HK-2 (cell line): ENCODE data around the gene BRSK2.
"Not testable (repeated sequence)": the region's sequence is repeated elsewhere in the genome, so short reads cannot be mapped to it uniquely, and the experiment has no call there.

Experiments
- DNase-seq: peaks from one replicate; pipeline ENCODE4 v3.0.0-alpha.2; 2018; ENCODE audit not compliant: unreplicated experiment

BRSK2 gene

GRCh38 chr11:1354125-1354938 is 35.4 kb upstream of the BRSK2 start:
- no peak for DNase-seq

DNA sequence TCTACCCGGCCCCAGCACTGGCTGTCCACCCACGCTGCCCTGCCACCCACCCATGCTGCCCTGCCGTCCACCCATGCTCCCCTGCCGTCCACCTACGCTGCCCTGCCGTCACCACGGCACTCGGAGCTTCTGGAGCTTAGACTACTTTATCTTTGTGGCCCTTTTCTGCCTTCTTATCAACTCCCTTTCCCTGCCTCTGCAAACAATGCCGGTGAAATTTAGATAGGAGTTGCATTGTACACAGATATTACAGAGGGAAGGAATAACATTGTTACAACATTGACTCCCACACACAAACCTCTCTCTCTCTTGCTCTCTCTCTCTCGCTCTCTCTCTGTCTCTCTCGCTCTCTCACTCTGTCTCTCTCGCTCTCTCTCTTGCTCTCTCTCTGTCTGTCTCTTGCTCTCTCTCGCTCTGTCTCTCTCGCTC is 33.7 kb upstream of the BRSK2 start:
- DNase-seq: no peak

DNA sequence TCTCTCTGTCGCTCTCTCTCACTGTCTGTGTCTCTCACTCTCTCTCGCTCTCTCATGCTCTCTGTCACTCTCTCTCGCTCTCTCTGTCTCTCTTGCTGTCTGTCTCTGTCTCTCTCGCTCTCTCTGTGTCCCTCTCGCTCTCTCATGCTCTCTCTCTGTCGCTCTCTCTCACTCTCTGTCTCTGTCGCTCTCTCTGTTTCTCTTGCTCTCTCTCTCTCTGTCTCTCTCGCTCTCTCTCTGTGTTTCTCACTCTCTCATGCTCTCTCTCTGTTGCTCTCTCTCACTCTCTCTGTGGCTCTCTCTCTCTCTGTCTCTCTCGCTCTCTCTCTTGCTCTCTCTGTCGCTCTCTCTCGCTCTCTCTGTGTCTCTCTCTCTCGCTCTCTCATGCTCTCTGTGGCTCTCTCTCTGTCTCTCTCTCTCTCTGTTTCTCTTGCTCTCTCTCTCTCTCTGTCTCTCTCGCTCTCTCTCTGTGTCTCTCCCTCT is 33.2 kb upstream of the BRSK2 start:
- DNase-seq: no peak

DNA sequence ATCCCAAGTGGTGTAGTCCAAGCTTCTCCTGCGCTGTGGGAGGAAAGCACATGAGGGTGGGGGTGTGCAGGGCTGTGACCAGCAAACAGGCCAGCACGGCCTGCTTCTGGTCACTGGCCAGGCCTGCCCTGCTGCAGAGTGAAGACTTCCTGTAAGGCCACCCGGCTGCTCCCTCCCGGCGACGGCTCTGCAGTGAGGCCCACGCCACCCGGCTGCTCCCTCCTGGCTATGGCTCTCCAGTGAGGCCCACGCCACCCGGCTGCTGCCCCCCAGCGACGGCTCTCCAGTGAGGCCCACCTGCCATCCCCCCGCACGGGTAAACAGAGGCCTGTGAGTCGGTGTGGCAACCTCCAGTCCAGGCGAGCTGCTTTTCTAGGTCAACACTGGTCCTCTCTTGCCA is 31.4 kb upstream of the BRSK2 start:
- DNase-seq: no peak

DNA sequence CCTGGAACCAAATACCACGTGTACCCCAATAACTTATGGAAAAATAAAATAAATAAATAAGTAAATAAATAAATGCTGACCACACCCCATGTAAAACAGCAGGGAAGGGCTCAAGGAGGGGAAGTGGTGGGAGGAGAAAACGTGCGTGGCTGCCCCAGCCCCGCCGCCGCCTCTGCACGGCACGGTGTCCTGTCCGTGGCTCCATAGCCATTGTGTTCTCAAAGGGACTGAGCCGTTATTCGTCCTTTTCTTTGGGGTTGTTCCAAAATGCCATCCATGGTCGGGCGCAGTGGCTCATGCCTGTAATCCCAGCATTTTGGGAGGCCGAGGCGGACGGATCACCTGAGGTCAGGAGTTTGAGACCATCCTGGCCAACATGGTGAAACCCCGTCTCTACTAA is 30.8 kb upstream of the BRSK2 start:
- DNase-seq: not testable (repeated sequence)

DNA sequence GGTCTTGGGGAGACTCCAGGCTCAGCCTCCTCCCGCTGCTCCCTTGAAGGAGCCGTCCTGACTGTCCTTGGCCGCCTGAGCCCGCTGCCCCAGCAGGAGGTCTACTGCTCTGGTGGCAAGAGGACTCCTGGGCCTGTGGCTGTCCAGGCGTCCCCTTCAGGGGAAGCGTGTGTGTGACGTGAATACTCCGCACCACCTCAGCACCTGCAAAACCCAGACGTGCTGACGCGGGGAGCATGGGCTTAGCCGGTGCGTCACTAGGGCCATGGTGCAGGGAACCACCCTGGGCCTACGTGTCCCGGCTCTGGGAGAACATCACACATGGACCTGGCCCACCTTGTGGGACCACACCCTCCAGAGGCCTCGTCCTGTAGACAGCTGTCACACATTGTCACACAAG is 30.2 kb upstream of the BRSK2 start:
- DNase-seq: no peak

- DNase-seq: no peak
Observed at GRCh38 chr11:1360181-1360834, 29.4 kb upstream of the BRSK2 start.

DNA sequence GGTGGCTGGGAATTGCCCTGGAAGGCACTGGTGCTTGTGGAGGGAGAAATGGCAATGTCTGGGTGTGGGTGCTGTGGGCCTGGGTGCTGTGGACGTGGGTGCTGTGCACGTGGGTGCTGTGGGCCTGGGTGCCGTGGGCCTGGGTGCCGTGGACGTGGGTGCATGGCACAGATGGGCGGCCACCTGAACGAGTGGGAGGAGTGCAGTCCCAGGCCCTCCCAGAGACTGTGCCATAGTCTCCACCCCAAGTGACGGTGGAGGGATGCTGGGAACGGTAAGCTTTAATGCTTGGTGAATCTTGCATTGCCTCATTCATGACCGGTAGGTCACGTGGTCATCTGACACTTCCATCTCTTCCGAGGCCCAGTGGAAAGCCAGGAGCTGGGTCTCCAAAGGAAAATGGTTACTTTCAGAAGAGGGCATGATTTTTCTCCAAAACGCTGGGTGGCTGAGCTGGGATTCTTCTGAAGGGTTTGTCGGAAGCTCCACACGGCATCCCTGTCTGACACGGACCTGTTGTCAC is 28.8 kb upstream of the BRSK2 start:
- no peak for DNase-seq

- DNase-seq: no peak
Observed at GRCh38 chr11:1361882-1362281, 27.9 kb upstream of the BRSK2 start.

- DNase-seq: no peak
Observed at GRCh38 chr11:1367721-1368120, 22.0 kb upstream of the BRSK2 start.

DNA sequence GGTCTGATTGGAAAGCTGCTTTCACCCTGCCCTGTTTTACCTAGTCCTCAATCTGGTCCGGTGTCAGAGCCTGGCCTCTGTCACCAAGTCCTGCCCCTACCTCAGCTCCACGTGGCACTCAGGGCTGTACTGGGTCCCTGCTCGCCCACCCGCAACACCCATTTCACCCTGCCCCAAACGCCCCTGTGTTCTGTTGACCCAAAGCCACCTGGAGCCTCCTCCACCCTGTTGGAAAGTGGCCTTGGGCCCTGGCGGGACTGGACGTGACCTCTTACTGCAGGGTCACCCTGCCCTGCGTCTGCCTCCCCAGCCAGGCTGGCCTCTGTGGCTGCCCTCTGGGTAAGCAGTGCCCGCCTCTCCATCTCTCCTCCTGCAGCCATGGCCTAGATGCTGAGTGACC is 21.5 kb upstream of the BRSK2 start:
- no peak for DNase-seq

- DNase-seq: no peak
Observed at GRCh38 chr11:1368966-1369365, 20.8 kb upstream of the BRSK2 start.

DNA sequence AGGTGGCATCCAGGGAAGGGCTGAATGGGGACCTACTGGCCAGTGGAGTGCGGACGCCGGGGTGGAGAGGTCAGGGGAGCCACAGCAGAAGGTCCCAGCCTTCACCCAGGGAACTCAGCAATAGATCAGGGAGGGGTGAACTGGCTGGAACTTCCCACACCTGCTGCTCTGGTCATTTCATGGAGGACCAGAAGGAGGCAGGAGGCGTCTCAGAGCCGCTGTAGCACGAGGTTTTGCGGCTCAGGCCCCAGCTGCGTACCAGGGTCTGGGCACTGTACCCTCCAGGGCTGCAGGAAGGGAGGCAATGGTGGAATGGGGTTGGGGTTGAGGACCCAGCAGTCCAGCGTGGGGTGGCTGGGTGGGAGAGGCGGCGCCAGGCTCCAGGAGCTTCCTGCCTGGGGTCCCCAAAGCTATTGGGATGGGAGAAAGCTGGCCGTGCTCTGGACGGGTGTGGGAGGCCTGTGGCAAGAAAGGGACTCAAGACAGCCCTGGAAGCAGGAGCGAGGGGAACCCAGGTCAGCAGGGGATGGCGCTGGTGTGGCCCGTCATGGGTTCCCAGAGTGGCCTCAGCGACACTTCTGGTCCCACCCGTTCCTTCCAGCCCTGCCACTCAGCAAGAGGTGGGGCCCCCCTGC is 20.2 kb upstream of the BRSK2 start:
- no peak for DNase-seq

DNA sequence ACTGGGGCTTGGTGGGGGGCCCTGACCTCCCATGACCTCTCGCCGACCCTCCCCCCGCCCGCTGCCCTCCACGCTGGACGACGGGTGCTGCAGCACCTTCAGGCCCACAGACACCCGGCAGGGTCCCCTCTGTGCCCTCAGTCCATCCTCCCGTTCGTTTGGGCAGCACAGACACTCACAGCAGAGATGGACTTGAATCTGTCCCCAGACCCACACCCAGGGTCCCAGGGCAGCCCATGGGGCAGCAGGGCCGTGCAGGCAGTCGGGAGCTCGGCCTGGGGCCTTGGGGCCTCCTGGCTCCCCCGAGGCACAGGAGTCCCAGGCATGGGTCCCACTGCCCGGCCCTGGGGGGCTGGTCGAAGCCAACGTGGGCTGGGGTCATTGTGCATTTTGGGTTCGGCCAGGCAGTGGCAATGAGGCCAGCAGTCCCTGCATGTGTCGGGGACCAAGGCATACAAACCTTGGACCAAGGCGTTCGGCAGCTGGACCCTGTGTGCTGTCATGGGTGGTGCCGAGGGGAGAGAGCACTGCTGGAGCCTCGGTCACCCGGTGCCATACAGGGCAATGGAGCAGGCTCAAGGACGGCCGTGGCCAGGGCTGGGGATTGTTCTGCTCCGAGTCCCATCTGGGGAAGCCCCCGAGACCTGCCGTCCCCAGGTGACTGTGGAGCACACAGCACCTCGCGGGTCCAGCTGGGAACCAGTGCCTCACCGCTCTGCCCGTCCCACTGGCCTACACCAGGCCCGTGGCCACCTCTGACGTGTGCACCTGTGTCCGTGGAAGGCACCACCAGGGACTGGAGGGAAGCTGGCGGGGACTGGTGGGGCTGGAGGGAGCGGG is 19.3 kb upstream of the BRSK2 start:
- no peak for DNase-seq

GRCh38 chr11:1371026-1371325 is 18.8 kb upstream of the BRSK2 start:
- DNase-seq: no peak

- no peak for DNase-seq
Observed at GRCh38 chr11:1371377-1371776, 18.4 kb upstream of the BRSK2 start.

GRCh38 chr11:1371836-1372465 is 17.8 kb upstream of the BRSK2 start:
- no peak for DNase-seq

DNA sequence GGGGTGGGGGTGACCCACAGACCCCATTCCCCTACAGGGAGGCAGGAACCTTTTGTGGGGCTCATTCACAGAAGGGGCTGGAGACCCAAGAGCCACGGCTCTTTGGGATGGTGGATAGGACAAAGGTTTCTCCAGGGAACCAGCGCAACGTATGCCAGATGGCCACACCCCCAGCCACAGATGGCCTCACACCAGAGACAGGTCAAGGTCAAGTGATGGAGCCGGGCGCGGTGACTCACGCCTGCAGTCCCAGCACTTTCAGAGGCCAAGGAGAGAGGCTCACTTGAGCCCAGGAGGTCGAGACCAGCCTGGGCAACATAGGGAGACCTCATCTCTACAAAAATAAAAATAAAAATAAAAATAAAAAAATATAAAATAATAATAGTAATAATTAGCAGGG is 17.1 kb upstream of the BRSK2 start:
- no peak for DNase-seq

DNA sequence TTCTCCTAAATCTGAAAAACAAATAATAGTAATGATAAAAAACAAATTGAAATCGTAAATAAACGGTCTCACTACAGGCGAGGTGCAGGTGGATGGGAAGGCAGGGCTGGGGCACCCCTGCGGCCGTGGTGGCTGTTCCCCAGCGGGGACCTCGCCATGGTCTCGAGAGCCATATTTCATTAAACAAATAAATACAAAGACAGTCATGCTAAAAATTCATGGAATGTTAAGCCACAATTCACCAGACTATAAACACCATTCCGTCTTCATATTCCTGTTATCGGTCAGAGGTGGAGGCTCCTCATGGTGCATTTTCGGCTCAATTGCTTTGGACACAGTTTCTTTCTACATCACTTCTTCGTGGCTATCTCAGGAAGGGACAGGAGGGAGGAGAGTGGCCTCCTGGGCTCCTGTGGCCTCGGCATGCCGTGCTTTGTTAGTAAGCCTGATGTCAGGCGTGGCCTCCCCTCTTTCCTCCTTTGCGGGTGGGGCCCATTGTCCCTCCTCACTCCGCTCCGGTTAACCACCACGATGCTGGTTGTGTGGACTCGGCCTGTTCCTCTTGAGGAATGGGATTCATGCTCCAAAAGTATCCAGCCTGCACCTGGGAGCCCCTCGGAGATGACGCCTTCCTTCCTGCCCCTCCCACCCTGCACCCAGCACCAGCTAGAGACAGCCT is 16.1 kb upstream of the BRSK2 start:
- DNase-seq: no peak

- no peak for DNase-seq
Observed at GRCh38 chr11:1375161-1375954, 14.4 kb upstream of the BRSK2 start.
